Stimulated activated CD8-positive, alpha-beta memory T cell treated with anti-CD3 and anti-CD28 coated beads, Interleukin-4, amount 100 ng/mL, for 1 hour (primary cell): ENCODE results near the gene ADNP.
A peak's percentile ranks its signal among the peaks of the same experiment; 100 is the strongest.

ENCODE experiments used
- DNase-seq, 2 donors: peaks; one replicate each; pipeline ENCODE4 v3.0.0-alpha.2; 2020; ENCODE audit warnings: low read depth in 2 of 2, low spot score in 1 of 2

Gene ADNP

GRCh38 chr20:50850721-50851286 lies 80.4 kb downstream of the ADNP start:
- no peak for DNase-seq

GRCh38 chr20:50848846-50849673 lies 82.2 kb downstream of the ADNP start:
- DNase-seq = no peak

GRCh38 chr20:50848341-50848808 lies 82.9 kb downstream of the ADNP start:
- DNase-seq = no peak

- DNase-seq = no peak
These were observed 85.5 kb downstream of the ADNP start for GRCh38 chr20:50845566-50846215.

GRCh38 chr20:50844430-50845100 lies 86.7 kb downstream of the ADNP start:
- DNase-seq = peak in 1 of 2 donors; percentile 11

- DNase-seq = no peak
These were observed 87.6 kb downstream of the ADNP start for GRCh38 chr20:50843331-50844276.

GRCh38 chr20:50842821-50843220 lies 88.4 kb downstream of the ADNP start:
- no peak for DNase-seq
